Myocyte (in vitro differentiated cells): Measurements from ENCODE around the gene CALR. TPM values are rescaled to one million over a fixed set of nuclear protein-coding genes. Genes with fewer than 3 reads are reported as not detected.
"Not testable (repeated sequence)": the region's sequence is repeated elsewhere in the genome, so short reads cannot be mapped to it uniquely, and the experiment has no call there.

Source experiments
- DNase-seq: peaks from one replicate; pipeline ENCODE4 v3.0.0-alpha.2; 2012; ENCODE audit warnings: low read depth
- total RNA-seq: library from RNA; depleted of rRNA; stranded (reverse); fragments of >200 nt; gene quantifications from 2 replicates; pipeline ENCODE4 v1.2.3, GENCODE V29; 2014

Gene CALR
- total RNA-seq, 1 donor from 2014 or later = 1,463 TPM

DNA sequence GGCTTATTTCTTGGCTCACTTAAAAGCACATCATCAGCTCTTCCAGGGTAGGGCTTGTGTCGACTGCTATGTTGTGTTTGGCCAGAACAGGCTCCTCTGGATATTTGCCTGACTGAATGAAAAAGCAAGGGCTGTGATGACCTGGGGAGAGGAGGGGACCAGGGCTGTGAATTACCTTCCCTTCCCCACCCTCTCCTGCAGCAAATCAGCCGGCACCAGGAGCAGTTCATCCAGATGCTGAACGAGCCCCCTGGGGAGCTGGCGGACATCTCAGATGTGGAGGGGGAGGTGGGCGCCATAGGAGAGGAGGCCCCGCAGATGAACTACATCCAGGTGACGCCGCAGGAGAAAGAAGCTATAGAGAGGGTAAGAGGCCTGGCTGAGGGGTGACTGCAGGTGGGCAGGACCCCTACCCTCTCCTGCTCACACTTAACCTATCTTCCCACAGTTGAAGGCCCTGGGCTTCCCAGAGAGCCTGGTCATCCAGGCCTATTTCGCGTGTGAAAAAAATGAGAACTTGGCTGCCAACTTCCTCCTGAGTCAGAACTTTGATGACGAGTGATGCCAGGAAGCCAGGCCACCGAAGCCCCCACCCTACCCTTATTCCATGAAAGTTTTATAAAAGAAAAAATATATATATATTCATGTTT lies 14.2 kb downstream of the CALR start:
- DNase-seq = peak; percentile 76

DNA sequence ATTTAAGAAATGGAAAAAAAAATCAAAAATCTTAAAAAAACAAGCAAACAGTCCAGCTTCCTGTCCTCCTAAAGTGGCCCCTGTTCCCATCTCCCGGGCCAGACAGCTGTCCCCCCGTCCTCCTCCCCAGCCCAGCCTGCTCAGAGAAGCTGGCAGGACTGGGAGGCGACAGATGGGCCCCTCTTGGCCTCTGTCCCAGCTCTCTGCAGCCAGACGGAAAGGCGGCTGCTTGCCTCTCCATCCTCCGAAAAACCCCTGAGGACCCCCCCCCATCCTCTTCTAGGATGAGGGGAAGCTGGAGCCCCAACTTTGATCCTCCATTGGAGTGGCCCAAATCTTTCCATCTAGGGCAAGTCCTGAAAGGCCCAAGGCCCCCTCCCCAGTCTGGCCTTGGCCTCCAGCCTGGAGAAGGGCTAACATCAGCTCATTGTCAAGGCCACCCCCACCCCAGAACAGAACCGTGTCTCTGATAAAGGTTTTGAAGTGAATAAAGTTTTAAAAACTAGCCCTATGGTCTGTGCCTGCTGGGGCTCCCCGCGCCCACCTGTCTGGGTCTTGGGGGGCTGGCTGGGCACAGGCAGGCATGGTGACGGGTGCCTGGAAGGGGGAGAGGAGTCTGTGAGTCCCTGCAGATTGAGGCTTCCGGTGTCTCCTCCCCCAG lies 14.9 kb downstream of the CALR start:
- peak; percentile 88 for DNase-seq

DNA sequence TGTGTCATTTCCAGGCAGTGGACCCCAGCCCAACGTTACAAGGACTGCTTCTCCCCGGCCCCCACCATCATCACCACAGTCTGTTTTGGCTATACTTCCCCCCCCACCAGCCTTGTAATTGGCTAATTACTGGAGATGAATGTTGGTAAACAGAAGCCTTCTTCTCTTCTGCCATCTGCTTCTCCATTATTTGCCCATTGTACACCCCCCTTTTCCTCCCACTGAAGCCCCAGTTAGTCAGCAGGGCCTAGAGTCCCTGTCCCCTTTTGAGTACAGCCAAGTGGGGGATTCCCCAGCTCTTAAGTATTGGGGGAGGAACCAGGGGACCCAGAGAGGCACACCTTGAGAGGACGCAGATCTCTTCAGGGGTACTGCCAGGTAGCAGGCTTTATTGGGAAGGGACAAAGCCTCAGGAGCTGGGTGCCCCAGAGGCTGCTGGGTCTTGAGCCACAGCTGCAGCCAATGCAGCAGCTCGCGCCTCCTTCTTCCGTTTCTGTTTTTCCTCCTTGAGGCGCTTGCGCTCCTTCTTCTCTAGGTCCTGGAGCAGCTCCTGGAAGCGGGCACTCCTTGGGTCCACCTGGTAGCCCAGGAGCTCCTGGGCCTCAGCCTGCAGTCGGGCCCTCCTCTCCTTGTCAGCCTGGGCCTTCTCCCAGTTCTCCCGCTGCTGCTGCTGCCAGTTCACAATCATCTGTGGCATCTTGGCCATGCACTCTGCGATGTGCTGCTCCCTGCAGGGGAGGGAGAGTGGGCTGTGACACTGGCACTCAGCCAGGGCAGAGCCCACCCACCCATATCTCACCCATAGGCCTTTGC lies 15.6 kb downstream of the CALR start:
- no peak for DNase-seq

DNA sequence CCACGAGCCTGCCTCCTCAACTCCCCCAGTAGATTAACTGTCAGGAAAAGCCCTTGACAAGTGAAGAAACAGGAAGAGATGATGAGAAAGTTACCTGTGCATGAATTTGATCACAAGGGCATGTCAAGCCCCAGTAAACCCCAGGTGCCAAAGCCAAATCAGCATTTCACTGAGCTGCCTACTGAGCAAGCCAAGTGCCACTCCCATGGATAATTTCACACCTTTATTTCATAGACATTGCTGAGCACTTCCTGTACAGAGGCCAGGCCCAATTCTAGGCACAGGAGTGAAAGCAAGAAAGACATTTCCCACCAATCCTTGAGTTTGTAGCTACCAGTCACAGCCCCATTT lies 16.2 kb downstream of the CALR start:
- DNase-seq = no peak

DNA sequence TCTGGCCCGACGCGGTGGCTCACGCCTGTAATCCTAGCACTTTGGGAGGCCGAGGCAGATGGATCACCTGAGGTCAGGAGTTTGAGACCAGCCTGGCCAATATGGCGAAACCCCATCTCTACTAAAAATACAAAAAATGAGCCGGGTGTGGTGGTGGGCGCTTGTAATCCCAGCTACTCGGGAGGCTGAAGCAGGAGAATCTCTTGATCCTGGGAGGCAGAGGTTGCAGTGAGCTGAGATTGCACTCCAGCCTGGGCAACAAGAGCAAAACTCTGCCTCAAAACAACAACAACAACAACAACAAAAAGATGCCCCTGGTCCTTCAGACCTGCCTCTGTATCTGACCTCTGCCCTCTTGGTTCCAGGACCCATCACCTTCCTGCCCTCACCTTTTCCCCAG lies 17.2 kb downstream of the CALR start:
- not testable (repeated sequence) for DNase-seq

DNA sequence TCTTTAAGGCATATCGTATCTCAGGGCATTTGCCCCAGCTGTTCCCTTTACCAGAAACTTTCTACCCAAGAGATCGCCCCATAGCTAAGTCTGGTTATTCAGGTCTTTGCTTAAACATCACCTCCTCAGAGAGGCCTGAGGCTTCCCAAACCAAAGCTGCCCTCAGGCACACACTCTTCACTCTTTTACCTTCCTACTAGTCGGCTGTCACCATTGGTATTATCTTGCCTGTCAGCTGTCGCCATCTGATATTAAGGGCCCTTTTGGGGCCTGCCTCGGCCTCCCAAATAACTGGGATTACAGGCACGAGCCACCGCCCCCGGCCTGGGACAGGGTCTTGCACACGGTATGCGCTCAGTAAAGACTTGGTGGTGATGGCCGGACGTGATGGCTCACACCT lies 17.6 kb downstream of the CALR start:
- peak; percentile 28 for DNase-seq

DNA sequence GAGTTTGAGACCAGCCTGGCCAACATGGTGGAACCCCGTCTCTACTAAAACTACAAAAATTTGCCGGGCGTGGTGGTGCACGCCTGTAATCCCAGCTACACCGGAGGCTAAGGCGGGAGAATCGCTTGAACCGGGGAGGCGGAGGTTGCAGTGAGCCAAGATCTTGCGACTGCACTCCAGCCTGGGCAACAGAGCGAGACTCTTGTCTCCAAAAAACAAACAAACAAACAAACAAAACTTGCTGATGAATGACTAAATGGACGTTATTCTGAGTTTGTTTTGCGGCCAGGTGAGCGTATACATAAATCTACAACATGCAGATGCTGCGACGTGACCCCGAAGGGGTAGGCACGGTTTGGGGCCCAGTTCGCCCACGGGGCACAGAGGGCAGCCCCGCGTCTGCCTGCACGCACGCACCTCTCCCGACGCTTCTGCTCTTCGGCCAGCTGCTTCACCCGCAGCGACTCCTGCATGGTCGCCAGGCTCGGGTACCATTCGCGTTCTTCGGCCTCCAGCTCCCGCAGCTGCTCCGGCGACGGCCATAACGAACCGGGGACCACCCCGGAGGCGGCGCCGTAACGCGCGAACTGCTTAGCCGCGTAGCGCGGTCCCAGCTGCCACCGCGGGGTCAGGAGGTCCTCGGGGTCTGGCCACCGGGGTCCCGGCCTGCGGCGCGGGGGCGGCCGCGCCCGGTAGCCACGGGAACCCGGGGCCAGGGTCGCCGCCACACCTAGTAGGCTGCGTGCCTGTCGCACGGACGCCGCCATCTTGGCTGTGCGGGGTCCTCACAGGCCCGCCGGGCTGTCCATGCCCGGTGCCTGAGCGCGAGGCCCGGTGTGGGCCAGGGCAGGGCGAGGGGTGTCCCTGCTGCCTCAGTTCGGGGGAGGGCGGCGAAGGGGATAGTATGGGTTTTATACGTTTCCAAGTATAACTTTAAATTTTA lies 18.3 kb downstream of the CALR start, which contains the start of gene GADD45GIP1:
GADD45GIP1 (minus strand) TSS at position 778 of the 943 bp plus-strand sequence; CDS start at position 767, 11 bp downstream.
- peak; percentile 85 for DNase-seq

DNA sequence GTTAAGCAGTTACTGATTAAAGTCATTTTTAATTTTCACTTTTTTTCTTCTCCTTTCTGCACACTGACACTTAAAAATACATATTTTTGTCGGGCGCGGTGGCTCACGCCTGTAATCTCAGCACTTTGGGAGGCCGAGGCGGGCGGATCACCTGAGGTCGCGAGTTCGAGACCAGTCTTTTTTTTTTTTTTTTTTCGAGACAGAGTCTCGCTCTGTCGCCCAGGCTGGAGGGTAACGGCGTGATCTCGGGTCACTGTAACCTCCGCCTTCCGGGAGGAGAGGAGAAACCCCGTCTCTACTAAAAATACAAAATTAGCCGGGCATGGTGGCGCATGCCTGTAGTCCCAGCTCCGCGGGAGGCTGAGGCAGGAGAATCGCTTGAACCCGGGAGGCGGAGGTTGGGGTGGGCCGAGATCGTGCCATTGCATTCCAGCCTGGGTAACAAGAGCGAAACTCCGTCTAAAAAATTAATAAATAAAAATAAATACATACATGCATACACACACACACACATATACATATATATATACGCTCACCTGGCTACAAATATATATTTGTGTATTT lies 19.1 kb downstream of the CALR start:
- DNase-seq = not testable (repeated sequence)

DNA sequence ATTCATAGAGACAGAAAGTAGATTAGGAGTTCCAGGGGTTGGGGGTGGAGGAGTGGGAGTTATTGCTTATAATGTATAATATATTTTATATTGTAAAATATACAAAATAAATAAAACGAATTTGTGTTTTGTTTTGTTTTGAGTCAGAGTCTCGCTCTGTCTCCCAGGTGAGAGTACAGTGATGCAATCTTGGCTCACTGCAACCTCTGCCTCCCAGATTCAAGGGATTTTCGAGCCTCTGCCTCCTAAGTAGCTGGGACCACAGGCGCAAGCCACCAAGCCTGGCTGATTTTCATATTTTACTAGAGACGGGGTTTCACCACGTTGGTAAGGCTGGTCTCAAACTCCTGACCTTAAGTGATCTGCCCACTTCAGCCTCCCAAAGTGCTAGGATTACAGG lies 21.1 kb downstream of the CALR start:
- DNase-seq = no peak

DNA sequence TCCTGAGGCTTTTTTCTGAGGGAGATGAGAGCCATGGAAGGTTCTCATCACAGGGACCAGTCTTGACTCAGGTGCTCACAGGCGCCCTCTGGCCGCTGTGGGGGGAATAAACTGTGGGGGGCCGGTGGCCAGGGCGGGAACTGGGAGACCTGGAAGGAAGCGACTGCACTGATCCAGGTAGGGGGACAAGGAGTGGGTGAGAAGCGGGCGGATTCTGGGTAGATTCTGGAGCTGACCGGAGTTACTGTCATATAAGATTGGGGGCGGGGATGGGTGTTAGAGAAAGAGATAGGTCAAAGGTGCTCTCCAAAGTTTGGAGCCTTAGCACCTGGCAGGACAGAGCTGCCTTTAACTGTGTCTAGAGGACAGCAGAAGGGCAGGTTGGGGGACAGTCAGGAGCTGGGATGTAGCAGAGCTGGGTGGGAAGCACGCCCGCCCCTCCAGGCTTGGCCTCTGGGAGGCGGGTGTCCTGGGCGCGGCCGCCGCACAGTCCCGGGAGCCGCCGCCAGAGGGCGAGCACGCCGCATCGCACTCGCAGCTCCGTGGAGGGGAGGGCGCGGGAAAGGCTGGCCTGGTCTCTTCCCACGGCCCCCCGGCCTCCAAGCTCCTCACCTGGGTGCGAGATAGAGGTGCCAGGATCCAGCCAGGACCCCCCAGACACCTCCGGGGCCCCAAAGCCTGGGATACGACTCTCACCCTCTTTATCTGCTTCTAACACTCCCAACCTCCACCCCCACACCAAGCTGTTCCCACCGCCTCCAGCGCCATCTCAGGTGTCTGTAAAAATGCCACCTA lies 26.8 kb downstream of the CALR start:
- DNase-seq = peak; percentile 83

DNA sequence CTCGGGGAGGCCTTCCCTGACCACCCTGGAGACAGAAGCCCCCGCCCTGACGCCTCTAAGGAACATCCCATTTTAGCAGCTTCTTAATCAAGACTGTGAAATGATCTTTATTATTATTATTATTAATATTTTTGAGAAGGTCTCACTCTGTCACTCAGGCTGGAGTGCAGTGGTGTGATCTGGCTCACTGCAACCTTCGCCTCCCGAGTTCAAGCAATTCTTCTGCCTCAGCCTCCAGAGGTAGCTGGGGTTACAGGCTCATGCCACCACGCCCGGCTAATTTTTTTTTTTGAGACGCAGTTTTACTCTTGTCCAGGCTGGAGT lies 27.4 kb downstream of the CALR start:
- no peak for DNase-seq

DNA sequence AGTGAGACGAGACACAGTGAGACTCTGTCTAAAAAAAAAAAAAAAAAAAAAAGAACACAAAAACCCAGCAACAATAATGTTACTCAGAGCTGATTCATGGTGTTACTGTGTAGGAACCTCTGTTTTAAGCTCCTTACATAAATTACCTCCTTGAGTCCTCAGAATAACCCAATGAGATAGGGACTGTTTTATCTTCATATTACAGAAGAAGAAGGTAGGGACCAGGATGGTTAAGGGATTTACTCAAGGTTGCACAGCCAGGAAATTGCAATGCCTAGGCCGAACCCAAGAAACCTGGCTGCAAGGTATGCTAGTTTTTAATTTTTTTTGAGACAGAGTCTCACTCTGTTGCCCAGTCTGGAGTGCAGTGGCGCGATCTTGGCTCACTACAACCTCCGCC lies 29.5 kb downstream of the CALR start:
- no peak for DNase-seq

DNA sequence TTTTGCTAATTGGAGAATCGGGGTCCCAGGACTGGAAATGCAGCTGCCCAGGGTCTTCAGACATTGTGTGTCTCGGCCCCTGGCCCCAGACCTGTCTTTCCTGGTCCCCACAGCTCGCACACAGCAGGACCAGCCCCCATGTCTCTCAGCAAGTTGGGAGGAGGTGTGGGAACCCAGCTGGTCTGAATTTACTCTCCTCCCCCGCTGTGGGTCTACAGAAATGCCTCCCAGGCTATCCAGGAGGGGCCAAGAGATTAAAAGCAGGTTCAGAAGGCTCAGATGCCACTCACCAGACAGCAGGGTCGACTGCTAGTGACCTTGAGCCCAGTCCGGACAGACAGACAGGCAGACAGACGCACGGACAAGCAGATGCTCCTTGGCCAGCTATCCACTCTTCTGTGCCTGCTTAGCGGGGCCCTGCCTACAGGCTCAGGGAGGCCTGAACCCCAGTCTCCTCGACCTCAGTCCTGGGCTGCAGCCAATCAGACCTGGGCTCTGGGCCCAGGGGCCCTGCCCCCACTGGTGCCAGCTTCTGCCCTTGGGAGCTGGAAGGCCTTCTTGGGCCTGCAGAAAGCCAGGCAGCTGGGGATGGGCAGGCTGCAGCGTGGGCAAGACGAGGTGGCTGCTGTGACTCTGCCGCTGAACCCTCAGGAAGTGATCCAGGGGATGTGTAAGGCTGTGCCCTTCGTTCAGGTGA lies 31.0 kb downstream of the CALR start, which contains the start of gene DAND5:
DAND5 (plus strand) TSS at position 285 of the 697 bp plus-strand sequence; CDS start at position 370, 85 bp downstream.
- DNase-seq = no peak

DNA sequence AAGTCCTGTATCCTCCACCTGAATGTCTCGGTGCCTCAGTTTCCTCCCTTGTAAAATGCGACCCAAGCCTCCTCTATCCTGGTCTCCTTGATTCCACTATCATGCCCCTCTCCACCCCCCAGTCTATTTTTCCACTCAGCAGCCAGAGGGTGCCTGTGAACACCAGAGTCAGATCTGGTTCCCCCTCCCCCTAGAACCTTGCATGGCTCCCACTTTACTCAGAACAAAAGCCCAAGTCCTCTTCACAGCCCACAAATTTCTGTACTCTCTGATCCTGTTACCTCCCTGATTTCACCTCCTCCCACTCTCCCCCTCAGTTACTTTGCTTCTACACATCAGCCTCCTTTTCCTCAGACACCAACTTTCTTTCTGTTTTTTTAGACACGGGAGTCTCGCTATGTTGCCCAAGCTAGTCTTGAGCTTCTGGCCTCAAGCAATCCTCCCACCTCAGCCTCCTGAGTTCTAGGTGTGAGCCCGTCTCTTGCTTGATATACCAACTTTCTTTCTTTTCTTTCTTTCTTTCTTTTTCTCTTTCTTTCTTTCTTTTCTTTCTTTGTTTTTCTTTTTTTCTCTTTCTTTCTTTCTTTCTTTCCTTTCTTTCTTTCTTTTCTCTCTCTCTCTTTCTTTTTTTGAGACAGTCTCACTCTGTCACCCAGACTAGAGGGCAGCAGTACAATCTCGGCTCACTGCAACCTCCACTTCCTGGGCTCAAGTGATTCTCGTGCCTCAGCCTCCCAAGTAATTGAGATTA lies 31.8 kb downstream of the CALR start:
- no peak for DNase-seq

DNA sequence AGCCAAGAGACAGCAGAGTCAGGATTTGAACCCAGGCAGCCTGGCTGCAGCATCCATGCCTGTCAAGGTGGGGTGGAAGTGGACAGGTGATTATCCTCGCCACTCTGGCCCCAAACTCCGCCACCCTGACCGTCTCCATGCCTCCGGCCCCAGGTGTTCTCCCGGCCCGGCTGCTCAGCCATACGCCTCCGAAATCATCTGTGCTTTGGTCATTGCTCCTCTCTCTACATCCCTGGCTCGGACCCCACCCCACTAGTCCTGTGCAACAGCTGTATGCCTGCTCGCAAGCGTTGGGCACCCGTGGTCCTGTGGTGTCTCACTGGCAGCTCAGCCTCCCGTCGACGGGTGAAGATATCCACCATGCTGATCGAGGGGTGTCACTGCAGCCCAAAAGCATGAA lies 34.8 kb downstream of the CALR start:
- DNase-seq = no peak

DNA sequence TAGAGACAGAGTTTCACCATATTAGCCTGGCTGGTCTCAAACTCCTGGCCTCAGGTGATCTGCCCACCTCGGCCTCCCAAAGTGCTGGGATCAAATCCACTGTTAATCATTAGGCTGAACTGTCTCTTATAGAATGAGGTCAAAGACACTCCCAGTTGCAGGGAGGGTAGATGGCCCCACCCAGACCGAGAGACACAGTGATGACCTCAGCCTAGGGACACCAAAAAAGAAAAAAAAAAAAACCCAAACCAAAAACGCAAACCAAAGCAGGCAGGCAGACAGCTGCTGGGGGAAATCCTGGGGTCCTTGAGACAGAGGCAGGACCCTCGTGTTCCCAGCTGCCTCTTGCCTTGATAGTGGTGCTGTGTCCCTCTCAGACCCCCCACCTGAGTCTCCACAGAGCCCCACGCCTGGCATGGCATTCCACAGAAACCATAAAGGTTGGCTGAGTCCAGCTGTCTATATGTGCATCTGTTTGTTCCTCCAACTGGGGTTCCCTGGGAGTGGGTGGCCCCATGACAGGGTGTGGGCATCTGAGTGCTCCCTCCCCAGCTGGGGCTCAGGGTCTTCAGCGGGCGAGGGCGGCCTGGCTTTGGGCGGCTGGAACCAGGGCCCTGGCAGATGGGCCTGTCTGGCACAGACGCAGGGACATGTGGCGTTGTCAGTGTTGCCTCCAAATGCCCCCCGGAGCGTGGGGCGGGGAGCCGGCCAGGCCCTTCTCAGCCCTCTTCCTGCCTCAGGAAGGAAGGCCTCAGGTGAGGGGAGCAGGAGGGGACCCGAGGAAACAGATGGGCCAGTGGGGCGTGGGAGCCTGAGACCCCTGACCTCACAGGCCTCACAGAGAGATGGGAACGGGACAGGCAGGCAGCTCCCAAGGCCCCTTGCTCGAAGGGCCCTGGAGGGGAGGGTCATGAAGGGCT lies 36.2 kb downstream of the CALR start:
- peak; percentile 38 for DNase-seq

DNA sequence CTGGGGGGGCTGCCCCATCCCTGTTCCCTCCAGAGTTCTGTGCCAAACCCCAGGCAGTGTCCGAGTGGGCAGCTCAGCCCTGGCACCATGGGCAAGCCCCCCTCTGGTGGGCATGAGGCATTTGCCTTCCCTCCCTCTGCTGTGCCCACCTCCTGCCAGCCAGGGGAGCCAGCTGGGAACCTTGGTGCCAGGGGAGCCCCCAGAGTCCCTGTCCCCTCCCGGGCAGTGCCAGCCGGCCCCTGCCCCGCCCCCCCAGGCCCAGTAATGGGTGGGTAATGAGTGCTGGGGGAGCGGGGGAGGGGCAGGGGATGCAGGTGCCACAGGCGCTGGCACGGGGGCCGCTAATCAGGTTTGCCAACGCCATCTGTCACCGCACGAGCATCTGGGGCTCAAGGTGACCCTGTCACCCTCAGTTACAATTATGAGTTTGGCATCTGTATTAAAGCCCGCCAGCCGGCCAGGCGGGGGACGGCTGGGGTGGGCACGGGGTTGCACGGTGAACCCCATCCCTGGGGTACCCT lies 36.9 kb downstream of the CALR start:
- no peak for DNase-seq
